DOHH2 (cell line): ENCODE data around the gene ITGA3.

Experiments
- EZH2phosphoT487 ChIP-seq: fragments of 200-600 bp; sonication (generic); IDR thresholded peaks from 2 replicates; pipeline ENCODE4 v1.6.1; 2017; ENCODE audit warnings: borderline replicate concordance, mild to moderate bottlenecking, antibody characterized with exemption, low read length, moderate library complexity, mixed read lengths
- TF ChIP-seq, protein P1 (sequence below): fragments of 200-600 bp; sonication (generic); IDR thresholded peaks from one replicate; pipeline ENCODE4 v1.5.1; 2014; ENCODE audit warnings: antibody characterized with exemption, mild to moderate bottlenecking, low read depth, low read length; ENCODE audit not compliant: poor library complexity, severe bottlenecking

GRCh38 chr17:50074227-50074626 lies 18.3 kb downstream of the ITGA3 start:
- TF ChIP-seq, protein P1, sequence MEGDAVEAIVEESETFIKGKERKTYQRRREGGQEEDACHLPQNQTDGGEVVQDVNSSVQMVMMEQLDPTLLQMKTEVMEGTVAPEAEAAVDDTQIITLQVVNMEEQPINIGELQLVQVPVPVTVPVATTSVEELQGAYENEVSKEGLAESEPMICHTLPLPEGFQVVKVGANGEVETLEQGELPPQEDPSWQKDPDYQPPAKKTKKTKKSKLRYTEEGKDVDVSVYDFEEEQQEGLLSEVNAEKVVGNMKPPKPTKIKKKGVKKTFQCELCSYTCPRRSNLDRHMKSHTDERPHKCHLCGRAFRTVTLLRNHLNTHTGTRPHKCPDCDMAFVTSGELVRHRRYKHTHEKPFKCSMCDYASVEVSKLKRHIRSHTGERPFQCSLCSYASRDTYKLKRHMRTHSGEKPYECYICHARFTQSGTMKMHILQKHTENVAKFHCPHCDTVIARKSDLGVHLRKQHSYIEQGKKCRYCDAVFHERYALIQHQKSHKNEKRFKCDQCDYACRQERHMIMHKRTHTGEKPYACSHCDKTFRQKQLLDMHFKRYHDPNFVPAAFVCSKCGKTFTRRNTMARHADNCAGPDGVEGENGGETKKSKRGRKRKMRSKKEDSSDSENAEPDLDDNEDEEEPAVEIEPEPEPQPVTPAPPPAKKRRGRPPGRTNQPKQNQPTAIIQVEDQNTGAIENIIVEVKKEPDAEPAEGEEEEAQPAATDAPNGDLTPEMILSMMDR, result no peak
- no peak for TF ChIP-seq EZH2phosphoT487
